ENCODE results near the gene CDC42EP4.

Gene CDC42EP4

DNA sequence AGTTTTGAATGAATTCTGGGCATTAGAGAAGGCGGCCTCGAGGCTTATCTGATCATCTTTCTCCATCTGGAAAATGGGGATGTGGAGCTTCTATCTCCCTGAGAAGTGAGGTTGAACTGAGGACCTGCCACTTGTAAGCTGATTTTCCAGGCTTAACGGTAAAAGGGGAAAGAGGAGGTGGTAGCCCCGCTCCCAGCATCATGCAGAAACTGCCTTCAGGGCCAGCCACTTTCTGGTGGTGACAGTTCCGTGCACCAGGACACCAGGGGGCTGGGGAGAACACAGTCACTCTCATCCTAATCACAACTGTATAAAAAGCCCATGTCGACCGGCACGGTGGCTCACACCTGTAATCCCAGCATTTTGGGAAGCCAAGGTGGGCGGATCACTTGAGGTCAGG, 29.2 kb downstream of the CDC42EP4 start:
- peaks cover 0 to 51% (median 31%) of the 10 kb centered on the region in 5 donors for H3K36me3 ChIP-seq (ENCODE audit: control insufficient read depth in 5 of 5, insufficient read depth in 5 of 5, low read length in 5 of 5)

DNA sequence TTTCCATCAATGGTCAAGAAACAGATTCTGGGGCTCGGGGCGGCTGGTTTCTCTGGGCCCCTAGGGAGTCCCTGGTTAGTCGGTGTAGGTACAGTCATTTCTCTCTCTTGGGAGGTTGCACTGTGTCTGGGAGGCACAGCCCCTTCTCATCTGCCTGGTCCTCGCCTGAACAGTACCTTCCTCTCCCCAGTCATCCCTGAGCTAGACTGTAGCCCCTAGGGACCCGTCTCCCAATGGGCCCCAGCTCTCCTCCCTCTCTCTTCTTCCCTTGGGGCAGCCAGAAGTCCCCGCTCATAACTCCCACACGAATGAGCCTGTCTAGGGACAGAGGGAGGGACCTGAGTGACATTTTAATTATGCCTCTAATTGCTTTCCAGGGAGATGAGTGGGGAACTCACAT, 29.9 kb downstream of the CDC42EP4 start:
- no peak overlapping the region for H3K4me3 ChIP-seq (ENCODE audit: low read depth in 1 of 5, low read length in 5 of 5)
- peaks cover 14 to 63% (median 55%) of the 10 kb centered on the region in 5 donors for H3K4me1 ChIP-seq (ENCODE audit: control insufficient read depth in 5 of 5, insufficient read depth in 5 of 5, low read length in 5 of 5)
- no peak overlapping the region for H3K27ac ChIP-seq (ENCODE audit: low read depth, low read length)
- H3K9ac ChIP-seq (ENCODE audit: low read length in 5 of 5), result no peak overlapping the region
- H3K27me3 ChIP-seq (ENCODE audit: control insufficient read depth in 5 of 5, insufficient read depth in 4 of 5, low read length in 5 of 5), result no peaks in the 10 kb centered on the region
- H3K9me3 ChIP-seq (ENCODE audit: control insufficient read depth in 5 of 5, low read length in 5 of 5), result no peaks in the 10 kb centered on the region
- H3K36me3 ChIP-seq (ENCODE audit: control insufficient read depth in 5 of 5, insufficient read depth in 5 of 5, low read length in 5 of 5), result peaks cover 0 to 51% (median 31%) of the 10 kb centered on the region in 5 donors

More for the DNA sequence above, 29.2 kb downstream of the CDC42EP4 start:
- H3K9me3 ChIP-seq (ENCODE audit: control insufficient read depth in 5 of 5, low read length in 5 of 5), result no peaks in the 10 kb centered on the region
- no peak overlapping the region for H3K9ac ChIP-seq (ENCODE audit: low read length in 5 of 5)
- no peaks in the 10 kb centered on the region for H3K27me3 ChIP-seq (ENCODE audit: control insufficient read depth in 5 of 5, insufficient read depth in 4 of 5, low read length in 5 of 5)
- H3K4me3 ChIP-seq (ENCODE audit: low read depth in 1 of 5, low read length in 5 of 5), result no peak overlapping the region
- H3K27ac ChIP-seq (ENCODE audit: low read depth, low read length), result no peak overlapping the region
- peaks cover 14 to 69% (median 62%) of the 10 kb centered on the region in 5 donors for H3K4me1 ChIP-seq (ENCODE audit: control insufficient read depth in 5 of 5, insufficient read depth in 5 of 5, low read length in 5 of 5)

DNA sequence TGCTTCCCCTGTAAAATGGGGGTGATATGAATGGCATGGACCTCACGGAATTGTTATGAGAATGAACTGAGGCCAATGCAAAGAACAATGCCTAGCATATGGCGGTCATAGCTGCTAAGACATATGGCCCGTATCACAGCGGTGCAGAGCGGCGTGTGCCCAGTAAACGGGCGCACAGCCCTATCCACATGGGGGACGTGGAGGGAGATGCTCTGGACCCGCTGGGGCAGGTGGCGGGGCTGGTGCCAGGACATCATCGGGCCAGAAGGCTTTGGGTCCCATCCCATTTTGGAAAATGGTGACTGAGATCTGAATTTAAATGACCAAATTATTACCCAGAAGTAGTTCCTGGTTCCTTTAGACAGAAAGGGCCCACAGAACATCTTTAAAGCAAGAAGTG, 31.6 kb downstream of the CDC42EP4 start:
- Histone ChIP-seq H3K4me3 (ENCODE audit: low read depth in 1 of 5, low read length in 5 of 5) (no peak overlapping the region), H3K27me3 (ENCODE audit: control insufficient read depth in 5 of 5, insufficient read depth in 4 of 5, low read length in 5 of 5) (no peaks in the 10 kb centered on the region), H3K9me3 (ENCODE audit: control insufficient read depth in 5 of 5, low read length in 5 of 5) (no peaks in the 10 kb centered on the region), H3K27ac (ENCODE audit: low read depth, low read length) (no peak overlapping the region), H3K4me1 (ENCODE audit: control insufficient read depth in 5 of 5, insufficient read depth in 5 of 5, low read length in 5 of 5) (peaks cover 12 to 46% (median 38%) of the 10 kb centered on the region in 5 donors), H3K9ac (ENCODE audit: low read length in 5 of 5) (no peak overlapping the region), H3K36me3 (ENCODE audit: control insufficient read depth in 5 of 5, insufficient read depth in 5 of 5, low read length in 5 of 5) (peaks cover 0 to 35% (median 18%) of the 10 kb centered on the region in 5 donors)

DNA sequence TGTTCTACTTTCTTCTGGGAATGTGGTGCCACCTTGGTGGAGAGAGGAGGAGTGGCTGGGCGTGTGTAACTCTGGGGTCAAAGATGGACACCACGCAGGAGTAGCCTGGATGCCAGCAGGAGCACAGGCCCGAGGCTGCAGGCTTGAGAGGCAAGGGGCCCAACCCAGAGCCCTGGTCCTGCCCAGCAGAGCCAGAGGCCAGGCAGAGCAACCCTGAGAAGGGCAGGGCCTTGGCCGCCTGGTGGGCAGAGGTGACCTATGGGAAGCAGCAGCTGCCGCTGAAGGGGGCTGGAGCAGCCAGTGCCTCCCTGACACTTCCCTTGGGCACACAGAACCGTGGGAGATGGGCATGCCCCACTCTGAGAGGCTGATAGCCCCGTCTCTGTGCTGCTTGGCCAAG, 32.1 kb downstream of the CDC42EP4 start:
- Histone ChIP-seq H3K36me3 (ENCODE audit: control insufficient read depth in 5 of 5, insufficient read depth in 5 of 5, low read length in 5 of 5) (peaks cover 0 to 30% (median 13%) of the 10 kb centered on the region in 5 donors), H3K4me3 (ENCODE audit: low read depth in 1 of 5, low read length in 5 of 5) (no peak overlapping the region), H3K4me1 (ENCODE audit: control insufficient read depth in 5 of 5, insufficient read depth in 5 of 5, low read length in 5 of 5) (peaks cover 10 to 41% (median 33%) of the 10 kb centered on the region in 5 donors), H3K9ac (ENCODE audit: low read length in 5 of 5) (no peak overlapping the region), H3K27me3 (ENCODE audit: control insufficient read depth in 5 of 5, insufficient read depth in 4 of 5, low read length in 5 of 5) (no peaks in the 10 kb centered on the region), H3K27ac (ENCODE audit: low read depth, low read length) (no peak overlapping the region), H3K9me3 (ENCODE audit: control insufficient read depth in 5 of 5, low read length in 5 of 5) (no peaks in the 10 kb centered on the region)

DNA sequence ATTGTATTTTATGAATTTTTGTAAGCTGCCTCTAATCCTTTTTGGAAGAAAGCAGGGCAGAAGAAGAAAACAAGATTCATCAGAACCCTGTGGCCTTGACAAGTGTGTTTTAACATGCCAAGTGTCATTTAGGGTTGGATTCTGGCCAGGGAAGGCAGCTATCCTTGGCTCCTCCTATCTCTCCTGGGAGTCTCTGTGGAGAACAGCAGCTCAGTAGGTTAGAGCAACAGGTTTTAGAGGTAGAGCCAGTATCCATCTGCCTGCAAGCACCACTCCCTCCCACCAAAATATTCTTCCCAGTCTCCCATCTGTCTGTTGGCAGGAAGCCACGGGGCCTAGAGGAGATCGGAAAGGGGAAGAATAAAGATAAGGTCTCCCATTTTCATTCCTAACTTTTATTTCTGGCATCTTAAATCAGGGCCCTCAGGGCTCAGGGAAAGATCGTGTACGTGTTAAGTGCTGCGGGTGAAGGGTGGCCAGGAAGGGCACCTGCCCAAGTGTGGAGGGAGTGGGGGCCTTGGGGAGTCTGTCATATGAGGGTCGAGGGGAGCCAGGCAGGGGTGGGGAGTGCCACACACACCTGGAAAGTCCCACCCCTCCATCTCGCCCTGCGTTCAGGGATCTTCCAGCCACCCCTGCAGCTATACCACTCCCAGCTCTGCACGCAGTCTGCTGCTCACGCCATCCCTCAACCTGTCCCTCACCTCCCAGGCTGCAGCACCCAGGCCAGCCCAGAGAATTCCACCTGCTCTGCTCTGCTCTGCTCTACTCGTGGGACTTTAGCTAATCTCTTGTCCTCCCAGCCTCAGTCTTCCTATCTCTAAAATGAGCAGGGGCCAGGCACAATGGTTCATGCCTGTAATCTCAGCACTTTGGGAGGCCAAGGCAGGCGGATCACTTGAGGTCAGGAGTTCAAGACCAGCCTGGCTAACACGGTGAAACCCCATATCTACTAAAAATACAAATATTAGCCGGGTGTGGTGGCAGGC, 33.0 kb downstream of the CDC42EP4 start:
- Histone ChIP-seq H3K9me3 (ENCODE audit: control insufficient read depth in 5 of 5, low read length in 5 of 5) (no peaks in the 10 kb centered on the region), H3K4me3 (ENCODE audit: low read depth in 1 of 5, low read length in 5 of 5) (no peak overlapping the region), H3K9ac (ENCODE audit: low read length in 5 of 5) (no peak overlapping the region), H3K4me1 (ENCODE audit: control insufficient read depth in 5 of 5, insufficient read depth in 5 of 5, low read length in 5 of 5) (peaks cover 10 to 32% (median 24%) of the 10 kb centered on the region in 5 donors), H3K27ac (ENCODE audit: low read depth, low read length) (peak overlapping the region; percentile 50), H3K27me3 (ENCODE audit: control insufficient read depth in 5 of 5, insufficient read depth in 4 of 5, low read length in 5 of 5) (no peaks in the 10 kb centered on the region), H3K36me3 (ENCODE audit: control insufficient read depth in 5 of 5, insufficient read depth in 5 of 5, low read length in 5 of 5) (peaks cover 0 to 23% (median 6%) of the 10 kb centered on the region in 5 donors)

DNA sequence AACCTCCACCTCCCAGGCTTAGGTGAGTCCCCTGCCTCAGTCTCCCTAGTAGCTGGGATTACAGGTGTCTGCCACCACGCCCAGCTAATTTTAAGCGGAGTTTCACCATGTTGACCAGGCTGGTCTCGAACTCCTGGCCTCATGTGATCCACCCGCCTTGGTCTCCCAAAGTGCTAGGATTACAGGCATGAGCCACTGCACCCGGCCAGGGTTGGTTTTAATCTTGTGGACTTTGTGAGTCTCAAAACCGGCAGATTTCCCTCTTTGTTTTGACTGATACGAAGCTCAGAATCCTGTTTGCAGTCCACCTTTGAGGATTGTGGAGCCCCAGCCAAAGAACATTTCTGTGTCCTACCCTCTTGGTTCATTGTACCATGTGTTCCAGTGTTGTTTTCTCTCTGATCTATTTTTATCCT, 33.7 kb downstream of the CDC42EP4 start:
- Histone ChIP-seq H3K4me1 (ENCODE audit: control insufficient read depth in 5 of 5, insufficient read depth in 5 of 5, low read length in 5 of 5) (peaks cover 10 to 26% (median 17%) of the 10 kb centered on the region in 5 donors), H3K4me3 (ENCODE audit: low read depth in 1 of 5, low read length in 5 of 5) (no peak overlapping the region), H3K9ac (ENCODE audit: low read length in 5 of 5) (no peak overlapping the region), H3K9me3 (ENCODE audit: control insufficient read depth in 5 of 5, low read length in 5 of 5) (no peaks in the 10 kb centered on the region), H3K36me3 (ENCODE audit: control insufficient read depth in 5 of 5, insufficient read depth in 5 of 5, low read length in 5 of 5) (peaks cover 0 to 17% (median 5%) of the 10 kb centered on the region in 5 donors), H3K27me3 (ENCODE audit: control insufficient read depth in 5 of 5, insufficient read depth in 4 of 5, low read length in 5 of 5) (no peaks in the 10 kb centered on the region), H3K27ac (ENCODE audit: low read depth, low read length) (peak overlapping the region; percentile 50)

DNA sequence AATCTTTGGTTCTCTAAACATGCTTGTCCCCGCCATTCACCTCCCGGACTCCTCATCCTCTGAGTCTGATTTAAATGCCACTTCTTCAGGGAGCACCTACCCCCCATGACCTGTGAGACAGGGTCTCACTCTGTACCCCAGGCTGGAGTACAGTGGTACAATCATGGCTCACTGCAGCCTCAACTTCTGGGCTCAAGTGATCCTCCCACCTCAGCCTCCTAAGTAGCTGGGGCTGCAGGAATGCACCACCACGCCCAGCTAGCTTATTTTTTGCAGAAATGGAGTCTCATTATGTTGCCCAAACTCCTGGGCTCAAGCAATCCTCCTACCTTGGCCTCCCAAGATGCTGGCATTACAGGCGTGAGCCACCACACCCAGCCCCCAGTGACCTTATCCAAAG, 37.3 kb downstream of the CDC42EP4 start:
- Histone ChIP-seq H3K9ac (ENCODE audit: low read length in 5 of 5) (no peak overlapping the region), H3K4me3 (ENCODE audit: low read depth in 1 of 5, low read length in 5 of 5) (no peak overlapping the region), H3K27me3 (ENCODE audit: control insufficient read depth in 5 of 5, insufficient read depth in 4 of 5, low read length in 5 of 5) (no peaks in the 10 kb centered on the region), H3K9me3 (ENCODE audit: control insufficient read depth in 5 of 5, low read length in 5 of 5) (peaks cover 0 to 2% (median 0%) of the 10 kb centered on the region in 5 donors), H3K4me1 (ENCODE audit: control insufficient read depth in 5 of 5, insufficient read depth in 5 of 5, low read length in 5 of 5) (peaks cover 10 to 18% (median 17%) of the 10 kb centered on the region in 5 donors), H3K36me3 (ENCODE audit: control insufficient read depth in 5 of 5, insufficient read depth in 5 of 5, low read length in 5 of 5) (no peaks in the 10 kb centered on the region), H3K27ac (ENCODE audit: low read depth, low read length) (no peak overlapping the region)

DNA sequence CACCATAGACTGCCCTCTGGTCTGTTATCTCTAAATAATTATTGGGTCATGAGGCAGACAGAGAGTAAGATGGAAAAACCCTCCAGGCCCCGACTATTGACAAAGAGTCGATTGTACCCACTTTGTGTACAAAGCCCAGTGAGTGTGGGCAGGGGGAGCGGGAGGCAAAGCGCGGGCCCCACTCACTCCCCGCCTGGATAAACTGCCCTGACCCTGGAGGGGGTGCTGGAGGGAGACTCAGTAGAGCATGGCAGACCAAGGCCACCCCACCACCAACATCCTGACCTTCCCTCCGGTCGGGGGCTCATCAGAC, 38.9 kb downstream of the CDC42EP4 start:
- Histone ChIP-seq H3K4me3 (ENCODE audit: low read depth in 1 of 5, low read length in 5 of 5) (no peak overlapping the region), H3K27me3 (ENCODE audit: control insufficient read depth in 5 of 5, insufficient read depth in 4 of 5, low read length in 5 of 5) (no peaks in the 10 kb centered on the region), H3K36me3 (ENCODE audit: control insufficient read depth in 5 of 5, insufficient read depth in 5 of 5, low read length in 5 of 5) (no peaks in the 10 kb centered on the region), H3K27ac (ENCODE audit: low read depth, low read length) (no peak overlapping the region), H3K4me1 (ENCODE audit: control insufficient read depth in 5 of 5, insufficient read depth in 5 of 5, low read length in 5 of 5) (peaks cover 0 to 4% (median 3%) of the 10 kb centered on the region in 5 donors), H3K9me3 (ENCODE audit: control insufficient read depth in 5 of 5, low read length in 5 of 5) (peaks cover 0 to 2% (median 0%) of the 10 kb centered on the region in 5 donors), H3K9ac (ENCODE audit: low read length in 5 of 5) (no peak overlapping the region)

DNA sequence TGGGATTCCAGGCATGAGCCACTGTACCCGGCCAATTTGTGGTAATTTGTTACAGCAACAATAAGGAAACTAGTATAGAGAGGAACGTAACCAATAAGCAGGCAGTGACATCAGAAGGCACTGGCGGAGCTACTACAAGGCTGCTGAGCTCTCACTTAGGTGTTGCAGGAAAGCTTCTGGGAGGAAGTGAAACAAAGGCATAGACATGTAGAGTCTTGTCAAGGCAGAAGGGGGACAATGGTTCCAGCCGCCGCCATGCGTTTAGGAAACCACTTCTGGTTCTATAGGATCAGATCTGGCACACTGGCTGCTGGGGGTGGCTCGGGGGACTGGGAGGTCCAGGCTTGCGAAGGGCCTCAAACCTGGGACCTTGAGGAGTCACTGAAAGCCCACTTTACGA, 40.7 kb downstream of the CDC42EP4 start:
- Histone ChIP-seq H3K27ac (ENCODE audit: low read depth, low read length) (no peak overlapping the region), H3K4me3 (ENCODE audit: low read depth in 1 of 5, low read length in 5 of 5) (no peak overlapping the region), H3K9ac (ENCODE audit: low read length in 5 of 5) (no peak overlapping the region), H3K9me3 (ENCODE audit: control insufficient read depth in 5 of 5, low read length in 5 of 5) (peaks cover 0 to 2% (median 0%) of the 10 kb centered on the region in 5 donors), H3K36me3 (ENCODE audit: control insufficient read depth in 5 of 5, insufficient read depth in 5 of 5, low read length in 5 of 5) (no peaks in the 10 kb centered on the region), H3K4me1 (ENCODE audit: control insufficient read depth in 5 of 5, insufficient read depth in 5 of 5, low read length in 5 of 5) (no peaks in the 10 kb centered on the region), H3K27me3 (ENCODE audit: control insufficient read depth in 5 of 5, insufficient read depth in 4 of 5, low read length in 5 of 5) (no peaks in the 10 kb centered on the region)

DNA sequence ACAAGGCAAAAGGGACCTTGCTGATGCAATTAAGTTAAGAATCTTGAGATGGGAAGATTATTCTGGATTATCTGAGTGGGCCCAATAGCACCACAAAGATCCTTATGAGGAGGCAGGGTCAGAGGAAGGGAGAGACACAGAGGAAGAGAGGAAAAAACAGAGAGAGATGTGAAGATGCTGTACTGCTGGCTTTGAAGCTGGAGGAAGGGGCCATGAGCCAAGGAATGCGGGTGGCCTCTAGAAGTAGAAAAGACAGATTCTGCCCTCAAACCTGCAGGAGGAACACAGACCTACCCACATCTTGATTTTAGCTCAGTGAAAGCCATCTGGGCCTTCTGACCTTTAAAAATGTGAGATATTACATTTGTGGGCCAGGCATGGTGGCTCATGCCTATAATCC, 42.0 kb downstream of the CDC42EP4 start:
- Histone ChIP-seq H3K9ac (ENCODE audit: low read length in 5 of 5) (no peak overlapping the region), H3K36me3 (ENCODE audit: control insufficient read depth in 5 of 5, insufficient read depth in 5 of 5, low read length in 5 of 5) (no peaks in the 10 kb centered on the region), H3K4me1 (ENCODE audit: control insufficient read depth in 5 of 5, insufficient read depth in 5 of 5, low read length in 5 of 5) (no peaks in the 10 kb centered on the region), H3K27me3 (ENCODE audit: control insufficient read depth in 5 of 5, insufficient read depth in 4 of 5, low read length in 5 of 5) (no peaks in the 10 kb centered on the region), H3K27ac (ENCODE audit: low read depth, low read length) (no peak overlapping the region), H3K4me3 (ENCODE audit: low read depth in 1 of 5, low read length in 5 of 5) (no peak overlapping the region), H3K9me3 (ENCODE audit: control insufficient read depth in 5 of 5, low read length in 5 of 5) (peaks cover 0 to 2% (median 0%) of the 10 kb centered on the region in 5 donors)
